ENCODE measurements around the gene ZBTB20. TPM values are rescaled to one million over a fixed set of nuclear protein-coding genes. Genes with fewer than 3 reads are reported as not detected.

ZBTB20 gene
- total and polyA plus RNA-seq, 10 of the 15 experiments (the other 5 are each of a cell fraction or from before 2014, with no cell fraction given): 0.20 to 5.5 (median 2.2) TPM

GRCh38 chr3:114674036-114674435, 473.1 kb downstream of the ZBTB20 start:
- FAIRE-seq: no peak
- WGBS (ENCODE audit: insufficient coverage, insufficient replicate concordance, low lambda C conversion rate, missing lambda C conversion rate): 45% methylated on average over 2 of the region's 2 CpGs
- CTCF ChIA-PET: interaction anchor here (1.1 kb wide), 1 partner anchor 20 kb away, joined by 3 read pairs; no protein-coding TSS in a partner anchor
- no TSS peak for BruUV-seq (replicated peaks)
- H3K4me2 ChIP-seq (ENCODE audit: control insufficient read depth, insufficient read depth): no peak overlapping the region
- no peaks in the 10 kb centered on the region for H3K27me3 ChIP-seq (replicated peaks in 1 of 2; ENCODE audit: control insufficient read depth in 2 of 2, insufficient read depth in 2 of 2, low read length in 1 of 2)
- no peaks in the 10 kb centered on the region for H3K79me2 ChIP-seq (ENCODE audit: control insufficient read depth, insufficient read depth, low read length)
- no peak overlapping the region for H3K9ac ChIP-seq (ENCODE audit: control insufficient read depth, insufficient read depth, low read length)
- RAD21 ChIA-PET (ENCODE audit: unreplicated experiment): no interaction called here
- DNase-seq (ENCODE audit: low read depth, low spot score): no peak
- no peaks in the 10 kb centered on the region; the same call in 2 of the 3 replicates for H3K9me3 ChIP-seq (replicated peaks; ENCODE audit: control insufficient read depth, insufficient read depth, low read length)
- no peaks in the 10 kb centered on the region for H3K36me3 ChIP-seq (ENCODE audit: control insufficient read depth in 2 of 2, insufficient read depth in 2 of 2, low read length in 1 of 2)
- SMC1A ChIA-PET (ENCODE audit: uncharacterized antibody, unreplicated experiment): interaction anchor here (0.6 to 1.5 kb wide), 3 partner anchors 8 to 520 kb away, joined by 3 to 4 read pairs (median 3); no protein-coding TSS in a partner anchor
- no peak overlapping the region for H2AFZ ChIP-seq (ENCODE audit: control insufficient read depth, low read depth, low read length)
- in situ Hi-C loops (cut with MboI) (no loop called here), intact Hi-C loops (cut with micrococcal nuclease; ENCODE audit: unreplicated experiment) (no loop called here)
- no peaks in the 10 kb centered on the region for H4K20me1 ChIP-seq (ENCODE audit: control insufficient read depth, insufficient read depth)
- no peak for ATAC-seq
- TF ChIP-seq IRF3 (IDR thresholded peaks at IDR 0.05) (no peak), BHLHE40 (IDR thresholded peaks at IDR 0.05; ENCODE audit: borderline replicate concordance in 1 of 2, low read depth in 2 of 2, low read length in 1 of 2) (no peak), CBFB (IDR thresholded peaks at IDR 0.05; ENCODE audit: low read depth) (no peak), CBX5 (IDR thresholded peaks at IDR 0.05; ENCODE audit: low read depth) (no peak), ZNF274 (IDR thresholded peaks at IDR 0.05; ENCODE audit: insufficient read depth, insufficient read length) (no peak), SREBF1 (IDR thresholded peaks at IDR 0.05; ENCODE audit: low read length) (no peak), BCL11A (IDR thresholded peaks at IDR 0.05; ENCODE audit: low read depth, low read length) (no peak), HDAC6 (IDR thresholded peaks at IDR 0.05; ENCODE audit: unreplicated experiment) (no peak), JUND (IDR thresholded peaks at IDR 0.05; ENCODE audit: low read depth, low read length) (no peak), EZH2 (IDR thresholded peaks at IDR 0.05; ENCODE audit: borderline replicate concordance, control insufficient read depth, low read depth, low read length) (no peak), NR2C2 (IDR thresholded peaks at IDR 0.05; ENCODE audit: borderline replicate concordance, control insufficient read depth, insufficient read length, low read depth) (no peak), YY1 (IDR thresholded peaks at IDR 0.05; ENCODE audit: low read depth, low read length) (no peak), MEF2A (IDR thresholded peaks at IDR 0.05; ENCODE audit: insufficient read depth, low read depth, low read length) (no peak)
- TF ChIP-seq, protein P1, sequence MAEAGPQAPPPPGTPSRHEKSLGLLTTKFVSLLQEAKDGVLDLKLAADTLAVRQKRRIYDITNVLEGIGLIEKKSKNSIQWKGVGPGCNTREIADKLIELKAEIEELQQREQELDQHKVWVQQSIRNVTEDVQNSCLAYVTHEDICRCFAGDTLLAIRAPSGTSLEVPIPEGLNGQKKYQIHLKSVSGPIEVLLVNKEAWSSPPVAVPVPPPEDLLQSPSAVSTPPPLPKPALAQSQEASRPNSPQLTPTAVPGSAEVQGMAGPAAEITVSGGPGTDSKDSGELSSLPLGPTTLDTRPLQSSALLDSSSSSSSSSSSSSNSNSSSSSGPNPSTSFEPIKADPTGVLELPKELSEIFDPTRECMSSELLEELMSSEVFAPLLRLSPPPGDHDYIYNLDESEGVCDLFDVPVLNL (IDR thresholded peaks at IDR 0.05; ENCODE audit: low read depth, low read length): no peak
- H3K27ac ChIP-seq (ENCODE audit: control insufficient read depth, insufficient read depth): no peak overlapping the region
- no peak overlapping the region for H3K4me3 ChIP-seq
- H3K4me1 ChIP-seq (ENCODE audit: control insufficient read depth, insufficient read depth, low read length): no peaks in the 10 kb centered on the region
- POLR2A ChIA-PET: no interaction called here
